Measurements from ENCODE around the gene L3MBTL1.

L3MBTL1 gene

DNA sequence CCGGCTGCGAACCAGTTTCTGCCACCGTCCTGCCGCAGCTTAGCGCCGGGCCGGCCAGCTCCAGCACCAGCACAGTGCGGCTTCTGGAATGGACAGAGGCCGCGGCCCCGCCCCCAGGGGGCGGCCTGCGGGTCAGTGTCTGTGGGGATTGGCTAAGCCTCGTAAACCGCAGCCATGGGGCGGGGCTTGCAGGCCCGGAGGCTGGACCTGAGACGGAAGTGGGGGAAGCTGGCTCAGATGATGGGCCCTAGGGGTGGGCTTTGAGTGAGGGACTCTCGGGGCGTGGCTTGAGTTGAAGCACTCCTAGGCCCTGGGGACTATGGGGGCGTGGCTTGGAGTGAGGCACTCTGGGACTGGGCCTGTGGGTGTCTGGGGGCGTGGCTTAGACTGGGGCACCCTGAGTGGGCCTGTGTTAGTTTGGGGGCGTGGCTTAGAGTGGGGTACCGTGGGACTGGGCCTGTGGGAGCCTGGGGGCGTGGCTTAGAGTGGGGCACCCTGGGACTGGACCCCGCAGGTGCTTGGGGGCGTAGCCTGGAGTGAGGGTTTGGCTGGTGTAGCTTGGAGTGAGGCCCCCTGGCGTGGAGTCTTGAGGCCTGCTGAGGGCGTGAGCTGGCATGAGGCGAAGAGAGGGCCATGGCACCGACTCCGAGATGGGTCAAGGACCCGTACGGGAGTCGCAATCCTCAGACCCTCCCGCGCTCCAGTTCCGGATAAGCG lies 6.6 kb downstream of the L3MBTL1 start:
- TF ChIP-seq, protein P1, sequence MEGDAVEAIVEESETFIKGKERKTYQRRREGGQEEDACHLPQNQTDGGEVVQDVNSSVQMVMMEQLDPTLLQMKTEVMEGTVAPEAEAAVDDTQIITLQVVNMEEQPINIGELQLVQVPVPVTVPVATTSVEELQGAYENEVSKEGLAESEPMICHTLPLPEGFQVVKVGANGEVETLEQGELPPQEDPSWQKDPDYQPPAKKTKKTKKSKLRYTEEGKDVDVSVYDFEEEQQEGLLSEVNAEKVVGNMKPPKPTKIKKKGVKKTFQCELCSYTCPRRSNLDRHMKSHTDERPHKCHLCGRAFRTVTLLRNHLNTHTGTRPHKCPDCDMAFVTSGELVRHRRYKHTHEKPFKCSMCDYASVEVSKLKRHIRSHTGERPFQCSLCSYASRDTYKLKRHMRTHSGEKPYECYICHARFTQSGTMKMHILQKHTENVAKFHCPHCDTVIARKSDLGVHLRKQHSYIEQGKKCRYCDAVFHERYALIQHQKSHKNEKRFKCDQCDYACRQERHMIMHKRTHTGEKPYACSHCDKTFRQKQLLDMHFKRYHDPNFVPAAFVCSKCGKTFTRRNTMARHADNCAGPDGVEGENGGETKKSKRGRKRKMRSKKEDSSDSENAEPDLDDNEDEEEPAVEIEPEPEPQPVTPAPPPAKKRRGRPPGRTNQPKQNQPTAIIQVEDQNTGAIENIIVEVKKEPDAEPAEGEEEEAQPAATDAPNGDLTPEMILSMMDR (conservative IDR thresholded peaks at IDR 0.05; ENCODE audit: low read depth), result peak; percentile 55
- ChIA-PET CTCF (interaction anchor here (0.6 to 2.4 kb wide), 6 partner anchors 9 to 1367 kb away, joined by 3 to 9 read pairs (median 4); no protein-coding TSS in a partner anchor), POLR2A (ENCODE audit: low non-redundant PET) (interaction anchor here (0.5 to 1.8 kb wide), 6 partner anchors 16 to 58 kb away, joined by 3 to 6 read pairs (median 4); partner anchors contain the start of gene SRSF6)
- peak overlapping the region; percentile 67 for H3K27ac ChIP-seq
- DNase-seq (ENCODE audit: low spot score), result peak; percentile 100

DNA sequence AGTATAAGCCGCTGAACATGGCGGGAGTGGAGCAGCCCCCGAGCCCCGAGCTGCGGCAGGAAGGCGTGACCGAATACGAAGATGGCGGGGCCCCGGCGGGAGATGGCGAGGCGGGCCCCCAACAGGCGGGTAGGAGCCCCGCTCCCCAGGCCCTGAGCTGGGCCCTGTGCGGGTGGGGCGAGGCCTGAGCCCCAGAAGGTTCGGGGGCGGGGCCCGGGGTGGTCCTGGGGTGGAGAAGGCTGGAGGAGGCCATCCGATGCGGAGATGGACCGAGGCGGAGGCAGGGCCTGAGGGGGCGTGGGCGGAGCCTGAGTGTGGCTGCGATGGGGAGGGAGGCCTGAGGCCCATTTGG lies 7.1 kb downstream of the L3MBTL1 start:
- H3K27ac ChIP-seq, result peak overlapping the region; percentile 67
- TF ChIP-seq, protein P1 (conservative IDR thresholded peaks at IDR 0.05; ENCODE audit: low read depth), result no peak
- CTCF ChIA-PET, result interaction anchor here (0.6 to 2.4 kb wide), 6 partner anchors 9 to 1367 kb away, joined by 3 to 9 read pairs (median 4); no protein-coding TSS in a partner anchor
- POLR2A ChIA-PET (ENCODE audit: low non-redundant PET), result interaction anchor here (0.6 to 1.8 kb wide), 4 partner anchors 15 to 58 kb away, joined by 3 to 5 read pairs (median 4); partner anchors contain the start of gene SRSF6
- DNase-seq (ENCODE audit: low spot score), result no peak

DNA sequence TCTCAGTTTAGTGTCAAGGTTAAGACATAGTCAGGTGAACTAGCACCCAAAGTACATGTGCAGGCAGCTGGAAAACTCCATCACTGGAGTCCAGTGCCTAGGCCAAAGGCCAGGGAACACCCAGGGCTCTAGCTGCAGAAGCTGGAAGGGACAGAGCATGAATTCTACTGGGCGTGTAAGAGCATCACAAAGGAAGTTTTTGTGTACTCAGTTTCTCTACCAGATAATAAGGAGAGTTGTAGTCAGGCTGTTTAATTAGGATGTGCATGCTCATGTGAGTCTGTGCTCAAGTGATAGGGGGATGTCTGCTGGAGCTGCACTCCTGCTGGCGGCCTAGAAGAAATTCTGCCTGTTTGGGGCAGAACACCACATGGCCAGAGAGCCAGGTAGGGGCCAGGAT lies 8.1 kb downstream of the L3MBTL1 start:
- DNase-seq (ENCODE audit: low spot score), result no peak
- ChIA-PET POLR2A (ENCODE audit: low non-redundant PET) (interaction anchor here (1.4 kb wide), 1 partner anchor 14 kb away, joined by 3 read pairs; no protein-coding TSS in a partner anchor), CTCF (interaction anchor here (0.7 to 2.4 kb wide), 3 partner anchors 23 to 229 kb away, joined by 3 to 9 read pairs (median 7); no protein-coding TSS in a partner anchor)
- H3K27ac ChIP-seq, result peak overlapping the region; percentile 67; the same call in 1 of the 2 replicates
- TF ChIP-seq, protein P1 (conservative IDR thresholded peaks at IDR 0.05; ENCODE audit: low read depth), result no peak

DNA sequence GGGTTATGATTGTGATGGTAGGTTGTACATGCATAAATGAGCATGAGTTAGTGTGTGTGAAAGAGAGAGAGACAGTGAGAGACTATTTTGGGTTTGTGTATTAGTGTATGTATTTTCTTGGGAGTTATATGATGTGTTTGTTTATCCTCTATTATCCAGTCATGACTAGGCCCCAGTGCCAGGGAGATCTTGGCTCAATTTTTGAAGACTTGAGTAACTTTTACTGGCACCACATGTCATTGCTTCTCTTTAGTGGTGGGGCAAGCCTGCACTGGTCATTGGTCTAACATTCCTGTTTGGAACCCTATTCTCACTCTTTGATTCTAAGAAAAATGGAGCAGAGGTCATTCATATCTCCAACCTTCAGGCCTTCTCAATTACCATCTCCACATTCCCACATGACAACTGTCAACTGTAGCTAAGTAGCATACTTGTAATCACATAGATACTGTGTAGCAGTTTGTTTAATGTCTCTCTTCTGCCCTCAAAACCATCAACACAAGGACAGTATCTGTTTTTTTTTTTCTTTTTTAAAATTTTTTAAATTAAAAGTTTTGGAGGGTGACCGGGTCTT lies 8.8 kb downstream of the L3MBTL1 start:
- no peak for DNase-seq (ENCODE audit: low spot score)
- TF ChIP-seq, protein P1 (conservative IDR thresholded peaks at IDR 0.05; ENCODE audit: low read depth), result no peak
- ChIA-PET CTCF (interaction anchor here (0.6 to 2.4 kb wide), 4 partner anchors 14 to 175 kb away, joined by 3 to 9 read pairs (median 6); no protein-coding TSS in a partner anchor), POLR2A (ENCODE audit: low non-redundant PET) (interaction anchor here (0.6 kb wide), 1 partner anchor 25 kb away, joined by 4 read pairs; no protein-coding TSS in a partner anchor)
- peak overlapping the region; percentile 67 for H3K27ac ChIP-seq

DNA sequence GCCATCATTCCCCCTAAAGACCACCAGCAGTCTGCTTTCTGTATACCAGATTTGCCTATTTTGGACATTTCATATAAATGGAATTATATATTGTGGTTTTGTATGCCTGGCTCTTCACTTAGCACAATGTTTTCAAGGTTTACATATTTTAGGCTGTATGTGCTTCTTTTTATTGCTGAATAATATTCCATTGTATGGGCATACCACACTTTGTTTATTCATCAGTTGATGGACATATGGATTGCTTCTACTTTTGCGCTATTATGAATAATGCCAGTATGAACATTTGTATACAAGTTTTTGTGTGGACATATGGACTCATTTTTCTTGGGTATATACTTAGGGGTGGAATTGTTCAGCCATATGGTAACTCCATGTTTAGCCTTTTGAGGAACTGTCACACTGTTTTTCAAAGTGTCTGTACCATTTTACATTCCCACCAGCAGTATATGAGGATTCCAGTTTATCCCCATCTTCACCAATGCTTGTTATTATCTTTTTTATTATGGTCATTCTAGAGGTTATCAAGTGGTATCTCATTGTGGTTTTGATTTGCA lies 12.7 kb downstream of the L3MBTL1 start:
- ChIA-PET POLR2A (ENCODE audit: low non-redundant PET) (no interaction called here), CTCF (no interaction called here)
- no peak for DNase-seq (ENCODE audit: low spot score)
- no peak overlapping the region for H3K27ac ChIP-seq
- TF ChIP-seq, protein P1 (conservative IDR thresholded peaks at IDR 0.05; ENCODE audit: low read depth), result no peak

DNA sequence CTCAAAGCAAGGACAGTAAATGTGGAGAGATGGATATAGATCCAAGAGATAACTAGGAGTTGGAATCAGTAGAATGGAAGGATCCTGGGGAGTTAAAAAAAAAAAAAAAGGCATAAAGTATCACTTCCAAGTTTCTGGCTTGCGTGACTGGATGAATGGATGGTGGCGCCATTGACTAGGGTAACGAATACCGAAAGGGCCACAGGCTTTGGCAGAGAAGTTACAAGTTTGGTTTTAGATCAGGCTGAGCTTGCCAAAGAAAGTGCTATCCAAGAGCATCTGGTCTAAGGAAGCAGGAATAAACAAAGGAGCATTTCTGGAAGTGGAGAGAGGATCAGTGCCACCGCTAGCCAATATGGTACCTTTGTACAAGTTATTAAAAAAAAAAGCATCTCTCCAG lies 17.5 kb downstream of the L3MBTL1 start:
- POLR2A ChIA-PET (ENCODE audit: low non-redundant PET), result no interaction called here
- no peak overlapping the region for H3K27ac ChIP-seq
- no peak for DNase-seq (ENCODE audit: low spot score)
- CTCF ChIA-PET, result no interaction called here
- TF ChIP-seq, protein P1 (conservative IDR thresholded peaks at IDR 0.05; ENCODE audit: low read depth), result no peak

Measured in RWPE1 (cell line).